OCI-M1 (cell line): ENCODE results near the gene ST8SIA5.

Source experiments
- DNase-seq: peaks from one replicate; lab custom pipeline; 2025; lab: John Stamatoyannopoulos, UW

The ST8SIA5 gene

GRCh38 chr18:46672062-46672970 lies 84.5 kb downstream of the ST8SIA5 start:
- peak; percentile 30 for DNase-seq

DNA sequence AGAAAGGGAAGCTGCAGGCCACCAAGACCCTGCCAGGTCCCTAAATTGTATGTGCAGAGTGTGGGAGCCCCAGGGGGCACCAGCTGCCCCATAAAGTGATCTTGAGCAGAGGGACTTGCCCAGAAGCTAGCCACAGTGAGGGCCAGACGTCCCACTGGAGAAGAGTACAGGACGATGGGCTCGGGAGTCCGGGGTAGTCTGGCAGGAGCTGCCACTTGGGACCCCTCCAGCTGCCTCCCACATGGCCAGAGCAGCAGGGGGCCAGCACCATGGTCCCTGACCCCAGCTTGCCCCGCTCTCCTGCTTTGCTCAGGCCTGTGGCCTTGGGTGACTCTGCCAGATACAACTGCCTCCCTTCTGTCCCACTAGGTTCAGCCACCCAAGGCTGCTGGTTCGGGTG lies 88.2 kb downstream of the ST8SIA5 start:
- DNase-seq: no peak

DNA sequence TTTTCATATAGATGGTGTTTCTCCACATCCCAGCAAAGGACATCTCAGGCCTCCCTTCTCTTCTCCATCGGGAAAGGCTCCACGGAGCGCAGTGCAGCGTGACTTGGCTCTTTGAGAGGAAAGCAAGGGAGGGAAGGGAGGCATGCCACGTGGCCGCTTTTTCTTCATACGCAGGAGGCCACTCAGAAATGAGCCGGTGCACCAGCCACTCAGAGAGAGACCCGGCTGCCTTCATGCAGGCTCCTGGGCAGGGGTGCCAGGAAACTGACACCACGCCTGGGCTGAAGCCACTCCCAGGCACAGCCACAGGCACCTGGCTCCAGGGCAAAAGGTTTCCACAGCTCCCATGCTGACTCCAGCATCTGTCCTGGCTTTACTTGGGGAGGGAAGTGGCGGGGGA lies 88.7 kb downstream of the ST8SIA5 start:
- DNase-seq: no peak

DNA sequence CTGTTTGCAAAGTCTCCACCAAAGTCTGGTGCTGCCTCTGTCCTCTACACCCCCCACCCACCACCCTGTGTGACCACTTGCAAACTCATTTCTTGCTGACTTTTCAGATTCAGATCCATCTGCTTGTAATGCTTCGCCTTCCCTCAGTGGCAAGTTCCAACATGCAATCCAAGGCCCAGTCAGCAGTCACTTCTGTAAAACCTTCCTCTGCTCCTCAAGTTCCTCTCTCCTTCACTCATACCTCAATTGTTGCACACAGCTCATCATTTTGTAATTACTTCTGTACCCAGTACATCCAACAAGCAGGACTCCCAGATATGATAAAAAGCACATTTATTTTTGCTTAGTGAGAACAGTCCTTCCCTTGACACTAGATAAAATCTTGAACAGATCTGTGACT lies 93.3 kb downstream of the ST8SIA5 start:
- DNase-seq: no peak

- no peak for DNase-seq
Observed at GRCh38 chr18:46660957-46661749, 95.7 kb downstream of the ST8SIA5 start.

DNA sequence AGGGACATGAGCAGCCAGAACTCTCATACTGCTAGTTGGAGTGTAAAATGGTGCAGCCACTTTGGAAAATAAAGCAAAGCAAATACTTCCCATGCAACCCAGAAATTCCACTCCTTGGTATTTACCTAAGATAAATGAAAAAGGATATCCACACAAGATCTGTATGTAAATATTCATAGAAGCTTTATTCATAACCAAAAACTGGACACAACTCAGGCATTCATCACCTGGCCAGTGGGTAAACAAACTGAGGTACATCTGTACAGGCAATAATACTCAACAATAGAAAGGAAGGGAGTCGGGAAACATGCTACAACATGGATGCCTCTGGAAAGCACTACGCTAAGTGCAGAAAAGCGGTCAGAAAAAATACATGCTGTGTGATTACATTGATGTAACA lies 97.4 kb downstream of the ST8SIA5 start:
- no peak for DNase-seq

GRCh38 chr18:46657115-46657955 lies 99.5 kb downstream of the ST8SIA5 start, which contains the start of gene LOXHD1:
LOXHD1 (minus strand) TSS chr18:46657220; CDS start chr18:46657033, 187 bp downstream.
- no peak for DNase-seq

GRCh38 chr18:46656326-46657114 lies 100.3 kb downstream of the ST8SIA5 start:
- DNase-seq: no peak

GRCh38 chr18:46652372-46652771 lies 104.5 kb downstream of the ST8SIA5 start:
- no peak for DNase-seq

GRCh38 chr18:46650681-46651080 lies 106.2 kb downstream of the ST8SIA5 start:
- DNase-seq: no peak

DNA sequence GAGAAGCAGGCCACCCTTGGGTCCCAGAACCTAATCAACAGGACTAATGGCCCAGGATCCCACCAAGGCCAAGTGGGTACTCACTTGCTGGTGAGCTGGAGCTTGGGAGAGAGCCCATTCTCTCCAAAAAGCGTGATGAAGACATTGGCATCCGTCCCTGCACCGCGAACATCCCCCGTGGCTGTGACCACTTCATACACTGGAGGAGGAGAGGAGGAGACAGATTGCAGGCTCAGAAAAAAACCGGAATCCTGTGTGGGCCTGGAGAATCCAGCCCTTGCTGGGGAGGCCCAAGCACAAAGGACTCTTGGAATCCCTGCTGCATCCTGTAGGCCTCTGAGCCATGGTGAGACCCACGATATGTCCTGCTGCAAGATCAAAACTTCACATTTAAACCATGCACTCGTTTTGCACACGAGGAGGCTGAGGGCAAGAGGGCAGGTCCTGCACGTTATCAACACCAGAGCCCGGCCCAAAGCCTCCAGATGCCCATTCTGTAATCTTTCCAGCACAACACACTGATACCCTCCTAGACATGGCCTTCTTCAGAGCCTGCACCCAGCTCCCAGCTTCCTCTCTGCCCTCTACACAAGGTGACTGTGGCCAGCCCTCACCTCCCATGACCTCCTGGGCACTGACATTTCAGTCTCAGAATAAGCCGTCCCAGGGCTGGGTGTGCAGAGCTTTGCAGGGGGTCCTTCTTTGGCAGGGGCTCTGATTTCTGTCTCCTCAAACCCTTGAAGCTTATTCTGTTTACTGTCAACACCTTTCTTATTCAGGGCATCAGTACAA lies 107.6 kb downstream of the ST8SIA5 start:
- DNase-seq: no peak

DNA sequence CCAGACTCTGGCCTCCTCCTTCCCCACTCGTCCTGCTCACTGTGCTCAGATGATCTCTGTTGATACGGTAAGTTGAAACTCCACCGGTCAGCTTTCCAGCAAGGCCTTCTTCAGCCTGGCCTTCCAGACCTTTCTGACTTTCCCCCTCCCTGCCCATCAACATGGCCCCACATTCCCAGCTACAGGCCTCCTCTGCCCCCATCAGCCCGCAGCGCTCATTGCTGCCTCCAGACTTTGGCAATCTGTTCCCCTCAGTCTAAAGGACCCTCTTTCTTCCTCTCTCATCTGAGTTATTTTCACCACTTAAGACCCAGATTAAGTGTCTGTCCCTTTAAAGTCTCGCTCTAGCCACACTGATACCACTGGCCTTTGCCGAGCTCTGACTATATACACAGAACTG lies 110.4 kb downstream of the ST8SIA5 start:
- DNase-seq: no peak

GRCh38 chr18:46642561-46642960 lies 114.3 kb downstream of the ST8SIA5 start:
- no peak for DNase-seq

GRCh38 chr18:46641917-46642316 lies 114.9 kb downstream of the ST8SIA5 start:
- DNase-seq: no peak

DNA sequence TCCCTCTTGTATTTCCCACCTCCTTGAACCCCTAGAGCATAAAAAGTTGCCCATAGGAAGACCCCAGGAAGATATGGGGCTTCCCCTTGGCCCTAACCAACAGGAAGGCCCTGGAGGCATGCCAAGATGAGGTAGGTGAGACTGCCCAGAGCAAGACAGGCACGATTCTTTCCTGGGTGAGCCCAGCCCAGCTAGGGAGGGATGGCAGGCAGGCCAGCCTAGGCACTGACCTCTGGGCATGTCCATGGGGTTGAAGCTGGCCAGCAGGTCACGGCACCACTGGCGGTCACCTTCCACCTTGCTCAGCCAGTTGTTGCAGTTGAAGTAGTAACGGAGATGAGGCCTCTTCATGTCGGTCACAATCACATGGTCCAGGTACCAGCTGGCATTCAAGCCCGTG lies 117.5 kb downstream of the ST8SIA5 start:
- DNase-seq: no peak

DNA sequence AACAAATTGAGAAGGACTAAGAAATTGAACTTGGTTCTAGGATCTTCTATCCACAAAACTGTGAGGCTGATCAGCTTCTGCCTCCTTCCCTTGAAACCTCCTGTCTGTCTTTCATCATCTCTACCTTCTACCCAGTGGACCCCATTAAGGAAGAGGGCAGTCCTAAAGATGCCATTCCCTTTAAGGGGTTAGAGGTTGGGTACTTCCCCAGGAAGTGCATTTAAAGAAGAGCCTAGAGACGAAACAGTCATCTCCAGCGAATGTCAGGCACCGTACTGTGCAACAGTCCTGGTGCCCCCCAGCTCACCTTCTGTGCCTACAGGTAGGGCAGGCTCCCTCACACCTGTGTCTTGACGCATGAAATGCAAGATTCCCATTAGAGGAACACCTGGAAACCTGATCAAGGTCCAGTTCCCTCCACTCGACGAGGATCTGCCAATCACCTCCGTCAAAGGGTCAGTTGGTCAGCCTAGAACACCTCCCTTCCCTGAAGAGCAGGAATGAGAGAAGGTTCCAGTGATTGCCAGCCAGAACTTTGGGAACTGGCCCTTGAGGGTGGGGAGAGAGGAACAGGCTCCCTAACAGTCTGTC lies 120.7 kb downstream of the ST8SIA5 start:
- DNase-seq: no peak

- no peak for DNase-seq
Observed at GRCh38 chr18:46632401-46633071, 124.3 kb downstream of the ST8SIA5 start.

DNA sequence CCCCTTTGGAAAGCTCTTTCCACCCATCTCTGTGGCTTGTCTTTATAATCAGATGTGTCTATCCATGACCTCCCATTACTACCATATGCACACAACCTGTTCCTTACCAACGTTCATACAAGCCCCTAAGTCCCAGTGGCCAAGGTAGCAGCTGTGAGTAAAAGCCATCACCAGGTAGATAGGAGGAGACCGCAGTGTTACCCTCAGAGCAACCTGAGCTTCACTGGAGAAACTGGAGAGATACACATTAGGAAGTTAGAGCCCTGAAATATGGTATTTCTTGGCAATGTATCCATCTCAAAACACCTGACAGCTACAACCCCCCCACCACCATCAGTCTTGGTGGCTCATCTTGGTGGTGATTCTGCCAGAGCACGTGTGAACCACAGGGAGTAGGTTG lies 125.9 kb downstream of the ST8SIA5 start:
- no peak for DNase-seq

DNA sequence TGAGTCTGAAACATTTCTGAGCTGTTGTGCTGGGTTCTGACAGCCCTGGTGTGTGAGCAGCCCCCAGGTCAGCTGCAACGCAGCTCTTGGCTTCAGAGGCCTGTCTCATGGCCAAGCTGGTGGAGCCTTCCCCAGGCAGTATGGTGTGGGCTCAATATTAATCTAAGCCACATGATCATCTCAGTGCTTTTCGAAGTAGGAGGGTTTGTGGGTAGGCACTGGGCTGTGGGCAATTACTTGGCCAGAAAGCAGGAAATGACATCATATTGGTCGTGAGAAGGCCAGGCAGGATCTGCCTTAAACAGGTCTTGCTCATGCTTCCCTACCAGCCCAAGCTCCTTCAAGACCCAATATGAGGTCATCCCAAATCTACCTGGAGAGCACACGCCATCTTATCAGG lies 126.7 kb downstream of the ST8SIA5 start:
- DNase-seq: peak; percentile 55

DNA sequence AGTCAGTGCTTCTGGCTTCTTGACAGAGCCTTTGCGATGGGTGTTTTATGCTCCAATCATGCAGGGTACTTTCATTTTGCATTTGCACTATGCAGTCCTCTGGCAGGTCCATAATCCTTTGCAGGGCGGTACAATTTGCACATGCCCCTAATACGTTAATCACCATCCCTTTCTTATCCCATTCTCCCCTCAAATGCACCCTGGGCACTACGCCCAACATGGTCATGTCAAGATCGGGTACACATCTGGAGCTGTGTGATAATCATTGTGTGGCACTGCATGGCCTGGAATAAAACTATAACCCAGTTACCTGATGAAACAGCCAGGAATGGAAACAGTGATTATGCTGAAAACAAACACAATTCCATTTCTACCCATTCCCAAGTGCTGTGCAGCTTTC lies 127.5 kb downstream of the ST8SIA5 start:
- DNase-seq: no peak
